Esophagus squamous epithelium (tissue), 4 donors: ENCODE results near the gene FHL2.

Experiments
- CTCF ChIP-seq, 6 experiments: fragments of 450-650 bp in 4 of 6; fragments of 200-600 bp in 2 of 6; sonication (generic) in 2 of 6; IDR thresholded peaks; one replicate each; pipeline ENCODE4 v1.5.1; 2016 to 2019; ENCODE audit warnings: antibody characterized with exemption in 6 of 6, mild to moderate bottlenecking in 4 of 6, moderate library complexity in 4 of 6
- POLR2A ChIP-seq, 4 donors: fragments of 450-650 bp; IDR thresholded peaks; one replicate each; pipeline ENCODE4 v1.6.1; 2017; ENCODE audit warnings: antibody characterized with exemption in 4 of 4, mild to moderate bottlenecking in 4 of 4, moderate library complexity in 3 of 4

- TF ChIP-seq POLR2A (IDR thresholded peaks at IDR 0.05) (no peak), CTCF (IDR thresholded peaks at IDR 0.05) (no peak)
Measured at GRCh38 chr2:105442721-105443120, 43.9 kb upstream of the FHL2 start.
